GM12873 (cell line): Measurements from ENCODE around the gene GTF2IRD1.

Experiments used
- TF ChIP-seq, protein P1 (sequence below): IDR thresholded peaks from 2 replicates; pipeline ENCODE4 v1.5.1; 2012; ENCODE audit warnings: low read depth, mild to moderate bottlenecking, moderate library complexity, low read length, control low read depth; ENCODE audit not compliant: insufficient read depth; ENCODE audit errors: missing control alignments

GTF2IRD1 gene

DNA sequence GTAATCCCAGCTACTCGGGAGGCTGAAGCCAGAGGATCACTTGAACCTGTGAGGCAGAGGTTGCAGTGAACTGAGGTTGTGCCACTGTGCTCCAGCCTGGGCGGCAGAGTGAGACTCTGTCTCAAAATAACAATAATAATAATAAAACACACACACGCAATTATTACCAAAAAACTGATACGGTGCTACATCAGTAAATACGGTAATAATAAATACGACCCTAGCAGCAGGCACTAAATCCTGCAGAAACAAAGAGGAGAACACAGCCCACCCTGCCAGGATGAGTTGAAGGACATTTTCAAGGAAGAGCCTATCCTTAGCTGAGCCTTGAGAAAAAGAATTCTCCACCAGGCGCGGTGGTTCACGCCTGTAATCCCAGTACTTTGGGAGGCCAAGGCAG lies 169.4 kb downstream of the GTF2IRD1 start:
- TF ChIP-seq, protein P1, sequence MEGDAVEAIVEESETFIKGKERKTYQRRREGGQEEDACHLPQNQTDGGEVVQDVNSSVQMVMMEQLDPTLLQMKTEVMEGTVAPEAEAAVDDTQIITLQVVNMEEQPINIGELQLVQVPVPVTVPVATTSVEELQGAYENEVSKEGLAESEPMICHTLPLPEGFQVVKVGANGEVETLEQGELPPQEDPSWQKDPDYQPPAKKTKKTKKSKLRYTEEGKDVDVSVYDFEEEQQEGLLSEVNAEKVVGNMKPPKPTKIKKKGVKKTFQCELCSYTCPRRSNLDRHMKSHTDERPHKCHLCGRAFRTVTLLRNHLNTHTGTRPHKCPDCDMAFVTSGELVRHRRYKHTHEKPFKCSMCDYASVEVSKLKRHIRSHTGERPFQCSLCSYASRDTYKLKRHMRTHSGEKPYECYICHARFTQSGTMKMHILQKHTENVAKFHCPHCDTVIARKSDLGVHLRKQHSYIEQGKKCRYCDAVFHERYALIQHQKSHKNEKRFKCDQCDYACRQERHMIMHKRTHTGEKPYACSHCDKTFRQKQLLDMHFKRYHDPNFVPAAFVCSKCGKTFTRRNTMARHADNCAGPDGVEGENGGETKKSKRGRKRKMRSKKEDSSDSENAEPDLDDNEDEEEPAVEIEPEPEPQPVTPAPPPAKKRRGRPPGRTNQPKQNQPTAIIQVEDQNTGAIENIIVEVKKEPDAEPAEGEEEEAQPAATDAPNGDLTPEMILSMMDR: no peak

DNA sequence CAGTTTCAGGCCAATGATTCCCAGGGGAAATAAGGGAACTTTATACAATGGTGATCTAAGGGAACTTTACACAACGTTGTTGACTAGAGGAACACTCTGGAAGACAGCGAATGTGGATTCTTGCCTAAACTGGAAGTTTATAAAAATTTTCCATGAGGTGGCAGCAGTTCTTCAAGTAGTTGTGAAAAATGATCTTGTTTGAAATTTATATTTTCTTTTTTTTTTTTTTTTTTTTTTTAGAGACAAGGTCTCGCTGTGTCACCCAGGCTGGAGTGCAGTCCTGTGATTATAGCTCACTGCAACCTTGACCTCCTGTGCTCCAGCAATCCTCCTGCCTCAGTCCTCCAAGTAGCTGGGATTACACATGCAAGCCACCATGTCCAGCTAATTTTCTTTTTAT lies 171.7 kb downstream of the GTF2IRD1 start:
- TF ChIP-seq, protein P1: peak; percentile 13

DNA sequence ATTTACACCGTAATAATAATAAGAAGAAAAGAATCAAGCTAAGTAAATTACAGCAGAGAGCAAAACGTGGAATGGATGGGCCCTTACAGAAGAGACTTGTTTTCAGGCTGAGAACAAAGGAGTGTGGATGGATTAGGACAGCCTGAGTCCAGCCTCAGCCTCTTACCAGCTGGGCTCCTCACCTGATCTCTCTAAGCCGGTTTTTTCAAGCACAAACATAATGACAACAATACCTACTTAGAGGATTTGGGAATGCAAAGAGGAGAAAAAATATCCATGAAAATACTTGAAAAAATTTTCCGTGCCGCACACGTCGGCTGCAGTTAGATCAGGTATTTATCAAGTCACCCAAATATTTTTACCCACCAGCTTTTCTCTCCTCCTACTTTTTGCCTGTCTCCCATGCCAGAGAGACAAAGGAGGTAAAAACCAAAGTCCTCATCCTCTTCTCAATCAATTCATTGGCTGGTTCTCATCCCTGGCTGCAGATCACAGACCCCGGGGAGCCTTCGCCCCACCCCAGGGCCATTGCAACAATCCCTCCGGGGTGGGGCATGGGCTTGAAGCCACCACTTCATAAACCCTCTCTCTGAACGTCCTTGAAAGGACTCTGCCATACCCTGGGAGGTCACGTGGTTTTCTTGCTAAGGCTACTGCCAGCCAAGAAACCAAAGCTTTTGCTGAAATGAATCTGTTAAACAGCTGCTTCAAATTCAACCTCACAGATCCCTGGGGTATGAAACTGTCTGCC lies 174.1 kb downstream of the GTF2IRD1 start:
- TF ChIP-seq, protein P1: no peak

DNA sequence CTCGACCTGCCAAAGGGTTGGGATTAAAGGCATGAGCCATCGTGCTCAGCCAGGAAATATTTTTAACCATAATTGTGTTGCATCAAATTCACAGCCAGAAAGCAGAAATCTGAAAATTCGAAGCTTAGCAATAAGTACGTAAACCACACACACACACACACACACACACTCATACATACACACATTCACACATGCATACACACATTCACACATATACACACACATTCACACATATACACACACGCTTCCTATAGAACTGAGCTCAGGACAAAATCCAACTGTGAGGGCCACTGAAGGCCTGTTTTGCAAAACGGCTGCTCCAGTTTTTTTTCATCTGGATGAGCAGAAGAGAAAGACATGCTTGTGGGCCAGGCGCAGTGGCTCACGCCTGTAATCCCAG lies 178.8 kb downstream of the GTF2IRD1 start:
- TF ChIP-seq, protein P1: no peak

DNA sequence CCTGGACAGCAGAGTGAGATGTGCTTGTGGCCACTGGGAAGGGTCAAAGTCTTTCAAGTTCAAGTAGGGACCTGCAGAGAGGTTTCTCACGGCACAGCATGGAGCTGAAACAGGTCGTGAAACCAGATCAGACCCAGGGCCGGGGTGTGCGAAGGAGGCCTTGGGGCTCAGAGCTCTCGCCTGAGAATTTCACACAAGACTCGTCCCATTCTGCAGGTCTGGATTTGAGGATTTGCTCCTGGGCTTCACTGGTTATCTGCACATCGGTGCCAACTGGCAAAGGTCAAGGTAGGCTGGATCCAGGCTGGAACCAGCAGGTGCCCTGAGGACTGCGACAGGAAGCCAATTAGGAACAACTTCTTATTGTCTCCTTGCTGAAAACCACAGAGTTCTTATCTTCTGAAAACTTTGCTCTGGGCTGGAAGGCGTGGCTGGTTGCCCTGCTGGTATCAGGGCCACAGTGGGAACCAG lies 179.8 kb downstream of the GTF2IRD1 start:
- TF ChIP-seq, protein P1: no peak

DNA sequence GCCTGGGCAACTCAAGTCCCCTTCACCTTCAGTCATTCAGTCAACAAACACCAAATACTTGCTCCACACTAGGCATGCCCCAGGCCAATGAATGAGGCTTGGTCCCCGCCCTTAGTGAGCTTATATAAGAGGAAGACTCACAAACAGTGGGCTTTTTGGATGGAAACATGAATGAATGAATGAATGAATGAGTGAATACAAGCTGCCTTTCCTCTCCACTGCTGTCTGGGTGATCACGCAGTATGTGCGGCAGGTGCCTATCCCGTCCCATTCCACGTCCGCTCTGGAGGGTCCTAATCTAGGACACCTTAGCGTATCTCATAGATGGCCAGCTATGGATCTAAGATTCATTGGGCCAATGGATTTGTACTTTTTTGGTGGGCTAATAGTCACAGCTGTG lies 184.0 kb downstream of the GTF2IRD1 start:
- TF ChIP-seq, protein P1: no peak
